Activated T-helper 9 cell treated with anti-CD3 and anti-CD28 coated beads, Interleukin-2, amount 50 U/mL, for 16 hours (primary cell): ENCODE measurements around the gene KAT7.
"Not testable (repeated sequence)": the region's sequence is repeated elsewhere in the genome, so short reads cannot be mapped to it uniquely, and the experiment has no call there.

Experiments
- DNase-seq: peaks from one replicate; pipeline ENCODE4 v3.0.0-alpha.2; 2020; ENCODE audit warnings: low read depth

KAT7 gene

GRCh38 chr17:49788478-49789242 lies at the start of gene KAT7:
KAT7 (plus strand) TSS chr17:49788681; CDS start chr17:49788835, 154 bp downstream.
- DNase-seq = peak; percentile 98

DNA sequence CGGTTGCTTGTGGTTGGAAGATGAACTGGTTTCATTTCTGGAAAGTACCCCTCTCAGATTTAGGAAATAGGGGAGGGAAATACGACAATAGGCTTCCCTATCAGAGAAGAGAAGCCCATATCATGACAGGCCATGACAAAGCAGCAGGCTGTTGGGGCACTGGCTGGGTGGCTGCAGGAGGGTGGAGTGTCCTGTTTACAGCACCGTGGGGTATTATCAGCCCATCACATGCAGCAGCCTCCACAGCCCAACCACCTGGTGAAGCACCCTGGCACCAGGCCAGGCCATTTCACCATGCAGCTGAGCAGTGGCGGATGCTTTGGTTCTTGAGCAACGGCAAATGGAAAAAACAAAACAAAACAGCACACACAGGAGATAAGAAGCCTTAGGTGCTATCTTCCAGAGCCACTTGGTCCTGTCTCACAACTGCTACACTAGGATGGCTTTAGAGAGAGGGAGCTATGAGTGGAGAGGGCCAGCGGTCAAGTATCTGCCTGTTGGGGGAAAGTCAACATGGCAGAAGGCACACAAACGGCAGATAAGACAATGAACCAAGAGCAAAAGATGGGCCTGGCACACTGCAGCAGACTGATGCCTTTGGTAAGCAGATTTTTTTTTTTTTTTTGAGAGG lies 48.7 kb upstream of the KAT7 start:
- peak; percentile 77 for DNase-seq

GRCh38 chr17:49741009-49741691 lies 47.3 kb upstream of the KAT7 start:
- DNase-seq = no peak

- DNase-seq = no peak
Measured at GRCh38 chr17:49741692-49742076, 46.8 kb upstream of the KAT7 start.

DNA sequence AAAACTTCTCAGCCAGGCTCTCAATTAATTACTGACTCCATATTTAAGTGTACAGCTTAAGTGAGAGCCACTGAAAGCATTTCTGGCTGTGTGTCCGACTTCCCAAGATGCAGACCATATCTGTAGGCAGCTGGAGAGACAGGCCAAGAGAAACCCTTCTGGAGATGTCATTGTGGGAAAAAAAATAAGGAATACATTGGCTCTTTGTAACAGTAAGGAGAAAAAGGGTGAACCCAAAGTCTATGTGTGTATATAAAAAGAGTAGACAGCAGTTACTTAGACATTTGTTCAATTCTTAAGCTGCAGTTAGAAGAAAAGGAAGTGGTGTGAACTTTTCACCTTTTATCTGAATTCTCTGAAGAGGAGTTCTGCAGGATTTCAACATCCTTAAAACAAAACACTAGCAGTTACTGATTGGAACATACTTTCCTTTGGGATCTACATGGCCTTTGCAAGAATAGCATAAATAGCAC lies 46.3 kb upstream of the KAT7 start:
- DNase-seq = no peak

GRCh38 chr17:49745175-49746139 lies 43.0 kb upstream of the KAT7 start:
- no peak for DNase-seq

DNA sequence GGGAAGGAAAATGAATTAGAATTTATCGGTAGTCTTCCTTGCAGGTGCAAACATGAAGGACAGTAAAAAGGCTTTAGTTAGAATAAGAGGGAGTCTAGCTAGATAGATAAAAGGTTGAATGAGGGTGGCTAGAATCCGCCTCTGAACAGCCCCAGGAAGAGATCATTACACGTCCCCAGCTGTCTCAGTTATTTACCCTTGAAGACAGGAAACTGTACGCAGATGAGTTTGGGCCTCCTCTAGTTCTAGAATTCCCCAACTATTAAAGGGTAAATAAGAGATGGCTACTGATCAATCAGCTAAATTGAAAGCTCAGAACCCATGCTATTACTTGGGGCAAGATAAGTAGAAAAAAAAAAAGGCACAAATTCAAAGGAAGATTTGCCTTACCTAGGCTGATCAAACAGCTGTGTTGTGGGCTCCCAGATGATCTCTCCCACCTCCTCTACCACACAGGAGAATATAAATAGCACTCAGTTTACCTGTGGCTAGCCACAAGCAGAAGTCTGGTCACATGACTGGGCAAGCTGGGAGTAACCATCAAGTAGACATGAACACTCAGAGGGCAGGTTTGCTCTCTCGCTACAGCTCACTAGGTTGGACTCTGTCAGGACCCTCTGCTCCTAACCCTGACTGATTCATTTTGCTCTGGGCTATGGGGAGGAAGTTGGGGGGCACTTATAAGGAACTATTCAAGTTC lies 41.5 kb upstream of the KAT7 start:
- DNase-seq = no peak

DNA sequence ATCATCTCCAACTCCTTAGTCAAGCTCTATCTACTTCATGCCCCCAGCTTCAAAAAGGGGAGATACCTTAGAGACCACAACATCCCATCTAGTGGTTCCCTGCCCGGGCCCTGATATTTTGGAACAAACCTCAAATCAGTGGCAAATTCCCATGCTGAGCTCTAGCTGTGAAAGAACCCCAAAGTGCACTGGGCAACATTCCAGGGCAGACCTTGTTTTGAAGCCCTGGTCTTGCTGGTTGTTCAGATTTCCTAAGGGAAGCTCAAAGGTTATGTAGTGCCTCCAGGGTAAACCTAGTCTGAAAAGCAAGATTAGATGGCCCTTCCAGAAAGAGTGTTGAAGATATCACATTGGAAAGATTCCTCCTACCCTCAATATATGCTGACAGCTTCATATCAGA lies 40.8 kb upstream of the KAT7 start:
- no peak for DNase-seq

DNA sequence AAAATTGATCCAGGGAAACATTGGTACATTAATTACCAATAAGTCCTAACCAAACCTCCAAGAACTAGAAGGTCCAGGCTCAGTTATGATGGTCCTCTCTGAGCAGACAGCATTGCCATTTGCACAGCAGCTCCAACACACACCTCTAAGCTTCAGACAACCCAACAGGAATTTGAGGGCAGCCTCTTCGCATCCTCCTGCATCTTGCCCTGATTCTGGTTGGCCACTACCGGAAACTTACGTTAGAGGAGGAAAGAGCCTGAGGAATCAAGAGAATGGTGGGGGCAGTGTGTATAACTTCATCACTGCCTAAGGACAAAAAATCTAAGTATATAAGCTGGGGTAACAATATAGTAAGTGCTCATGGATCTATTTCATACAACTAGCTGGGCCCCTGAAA lies 40.3 kb upstream of the KAT7 start:
- DNase-seq = no peak

GRCh38 chr17:49748791-49749190 lies 39.7 kb upstream of the KAT7 start:
- peak; percentile 44 for DNase-seq

GRCh38 chr17:49749730-49750129 lies 38.8 kb upstream of the KAT7 start:
- DNase-seq = no peak

GRCh38 chr17:49752508-49752907 lies 36.0 kb upstream of the KAT7 start:
- no peak for DNase-seq

GRCh38 chr17:49753959-49754391 lies 34.5 kb upstream of the KAT7 start:
- no peak for DNase-seq

DNA sequence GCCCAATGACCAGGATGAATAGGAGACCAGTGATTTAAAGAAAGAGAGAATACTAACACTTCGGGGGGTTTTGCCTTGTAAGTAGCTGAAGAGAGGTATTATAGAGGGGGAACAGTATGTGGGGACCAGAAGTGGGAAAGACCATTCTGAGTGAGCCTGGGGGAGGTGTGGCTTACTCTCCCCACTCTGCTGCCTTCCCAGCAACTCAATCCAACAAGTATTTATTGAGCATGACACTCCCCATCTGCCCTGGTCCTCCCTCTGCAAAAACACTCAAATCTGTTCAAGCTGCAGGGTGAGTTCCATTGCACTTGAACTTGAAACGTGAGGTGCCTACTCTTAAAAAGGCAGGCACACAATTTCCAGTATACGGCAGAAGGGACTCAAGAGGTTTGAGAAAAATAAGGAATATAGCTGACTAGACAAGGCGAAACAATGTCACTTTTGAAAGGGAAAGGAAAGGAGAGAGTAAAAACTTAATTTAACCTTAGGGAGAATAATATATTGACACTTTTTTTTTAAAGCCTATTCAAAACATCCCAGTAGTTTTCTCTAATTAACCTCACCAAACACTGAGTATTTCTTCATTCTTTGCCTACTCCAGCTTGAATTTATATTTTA lies 32.7 kb upstream of the KAT7 start:
- no peak for DNase-seq

- no peak for DNase-seq
Measured at GRCh38 chr17:49756323-49757150, 31.9 kb upstream of the KAT7 start.

DNA sequence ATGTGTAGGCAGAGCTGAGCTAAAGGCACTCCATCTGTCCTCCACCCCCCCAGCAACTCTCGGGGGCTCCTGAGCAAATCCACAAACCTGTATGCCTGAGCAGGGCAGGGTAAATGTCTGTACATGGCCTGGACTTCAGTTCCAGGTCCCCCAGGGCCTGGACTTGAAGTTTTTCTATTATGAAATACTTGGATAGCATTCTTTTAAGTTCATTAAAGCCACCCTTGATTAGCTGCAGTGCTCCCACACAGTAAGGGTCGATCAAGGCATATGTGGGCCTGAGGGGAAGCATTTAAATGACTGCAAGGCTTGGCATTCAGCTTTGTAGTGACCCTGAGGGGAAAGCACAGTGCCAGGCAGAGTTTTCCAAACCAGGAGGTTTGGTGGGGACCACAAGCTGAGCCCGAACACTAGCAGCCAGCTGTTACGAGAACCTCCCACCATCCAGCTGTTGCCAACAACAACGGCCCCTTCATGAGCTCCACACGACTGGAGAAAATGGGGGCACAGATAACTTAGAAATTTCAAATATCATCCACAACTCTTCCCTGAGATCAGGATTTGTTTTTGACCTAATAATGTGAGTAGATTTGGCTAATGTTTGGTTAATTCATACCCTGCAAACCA lies 31.2 kb upstream of the KAT7 start:
- no peak for DNase-seq

DNA sequence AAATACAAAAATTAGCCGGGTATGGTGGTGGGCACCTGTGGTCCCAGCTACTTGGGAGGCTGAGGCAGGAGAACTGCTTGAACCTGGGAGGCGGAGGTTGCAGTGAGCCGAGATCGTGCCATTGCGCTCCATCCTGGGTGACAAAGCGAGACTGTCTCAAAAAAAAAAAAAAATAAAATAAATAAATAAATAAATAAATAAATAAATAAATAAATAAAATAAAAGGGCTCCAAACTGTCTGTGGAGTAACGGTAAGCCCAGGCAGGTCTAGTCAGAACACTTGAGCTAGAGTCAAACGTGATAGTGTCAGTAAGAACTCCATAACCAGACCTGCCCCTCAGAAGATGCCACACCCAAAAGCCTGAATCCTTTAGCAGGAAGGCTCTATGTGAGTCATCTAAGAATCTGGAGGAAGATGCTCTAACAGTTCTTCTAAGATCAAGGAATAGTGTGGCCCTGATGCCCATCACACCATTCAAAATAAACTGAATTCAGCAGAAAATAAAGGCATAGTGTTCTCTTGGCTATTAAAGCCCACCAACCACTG lies 29.9 kb upstream of the KAT7 start:
- DNase-seq = not testable (repeated sequence)

- DNase-seq = no peak
Measured at GRCh38 chr17:49759203-49759602, 29.3 kb upstream of the KAT7 start.

- DNase-seq = no peak
Measured at GRCh38 chr17:49760296-49760695, 28.2 kb upstream of the KAT7 start.
